GM18499 (cell line): ENCODE results near the gene TRIM36.

Experiments used
- ATAC-seq: cut with Tn5 transposase; IDR thresholded peaks from one replicate; pipeline ENCODE4 v1.9.1; 2021; ENCODE audit warnings: moderate number of reproducible peaks; ENCODE audit not compliant: insufficient read depth, unreplicated experiment

The TRIM36 gene

DNA sequence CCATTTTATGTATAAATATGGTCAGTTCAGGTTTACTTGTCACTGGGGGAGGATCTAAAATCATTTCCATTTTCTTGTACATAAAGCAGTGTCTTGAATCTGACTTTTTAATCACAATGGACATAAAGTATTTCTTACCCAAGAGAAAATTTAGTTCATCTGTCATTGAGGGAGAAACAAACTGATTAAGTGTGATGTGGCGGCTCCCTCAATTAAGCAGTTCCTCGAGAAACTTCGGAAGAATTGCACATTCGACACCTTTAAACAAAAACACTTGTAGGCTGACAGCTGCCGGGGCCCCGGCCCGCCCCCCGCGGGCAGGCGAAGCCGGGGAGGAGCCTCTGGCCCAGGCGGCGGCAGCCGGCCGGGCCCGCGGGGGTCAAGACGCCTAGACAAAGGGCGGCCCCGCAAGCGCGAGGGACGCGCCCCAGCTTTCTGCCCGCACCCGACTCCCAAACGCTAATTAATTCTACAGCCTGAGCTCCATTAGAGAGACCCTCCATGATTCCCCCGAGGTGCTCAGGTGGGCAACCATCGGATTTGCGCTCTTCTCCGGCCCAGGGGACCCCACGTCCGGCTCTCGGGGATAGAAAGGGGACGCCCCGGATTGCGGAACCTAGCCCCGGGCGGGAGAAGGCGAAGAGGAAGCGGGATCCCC is 750 bp downstream of the TRIM36 start:
- no peak for ATAC-seq

DNA sequence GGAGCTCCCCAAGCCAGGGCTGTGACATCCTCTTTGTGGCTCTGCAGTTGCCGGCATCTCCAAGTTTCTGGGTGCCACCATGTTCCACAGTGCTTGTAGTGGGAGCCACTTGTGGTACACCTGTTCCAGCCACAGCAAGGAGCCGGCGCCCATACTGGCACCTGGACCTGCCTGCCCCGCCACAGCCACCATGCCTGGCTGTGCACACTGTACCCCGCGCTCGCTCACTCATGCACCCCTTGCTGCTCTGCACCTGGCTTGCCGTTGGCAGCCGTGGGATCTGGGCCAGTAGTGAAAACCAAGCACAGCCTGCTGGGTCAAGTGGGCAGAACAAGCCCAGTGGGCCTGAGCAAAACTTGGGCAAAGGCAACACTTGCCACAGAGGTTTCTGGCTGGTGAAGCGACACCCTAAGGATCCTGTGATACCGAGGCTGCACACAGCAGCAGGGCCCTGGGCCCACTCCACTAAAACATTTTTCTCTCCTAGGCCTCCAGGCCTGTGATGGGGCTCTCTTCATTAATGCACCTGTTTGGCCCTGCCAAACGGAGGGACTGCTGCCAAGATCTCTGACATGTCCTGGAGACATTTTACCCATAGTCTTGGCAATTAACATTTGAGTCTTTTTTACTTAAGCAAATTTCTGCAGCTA is 2.8 kb downstream of the TRIM36 start:
- no peak for ATAC-seq

DNA sequence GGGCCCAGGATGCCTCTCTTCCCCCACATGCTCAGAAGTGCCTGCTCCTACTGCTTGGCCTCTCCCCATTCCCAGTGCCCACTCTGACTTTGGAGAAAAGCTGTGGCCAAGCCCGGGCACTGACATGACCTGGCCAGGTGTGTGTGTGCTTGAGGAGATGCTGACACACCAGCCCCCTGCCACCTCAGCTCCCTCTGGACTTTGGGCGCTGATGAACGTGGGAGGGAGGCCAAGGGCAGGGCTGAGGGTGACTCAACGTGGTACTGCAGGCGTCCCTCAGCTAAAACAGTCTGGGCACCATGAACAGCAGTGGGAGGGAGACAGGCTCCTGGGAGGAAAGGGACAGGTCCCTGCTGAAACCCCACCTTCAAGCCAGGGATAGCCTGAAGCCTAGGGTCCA is 3.9 kb downstream of the TRIM36 start:
- no peak for ATAC-seq

DNA sequence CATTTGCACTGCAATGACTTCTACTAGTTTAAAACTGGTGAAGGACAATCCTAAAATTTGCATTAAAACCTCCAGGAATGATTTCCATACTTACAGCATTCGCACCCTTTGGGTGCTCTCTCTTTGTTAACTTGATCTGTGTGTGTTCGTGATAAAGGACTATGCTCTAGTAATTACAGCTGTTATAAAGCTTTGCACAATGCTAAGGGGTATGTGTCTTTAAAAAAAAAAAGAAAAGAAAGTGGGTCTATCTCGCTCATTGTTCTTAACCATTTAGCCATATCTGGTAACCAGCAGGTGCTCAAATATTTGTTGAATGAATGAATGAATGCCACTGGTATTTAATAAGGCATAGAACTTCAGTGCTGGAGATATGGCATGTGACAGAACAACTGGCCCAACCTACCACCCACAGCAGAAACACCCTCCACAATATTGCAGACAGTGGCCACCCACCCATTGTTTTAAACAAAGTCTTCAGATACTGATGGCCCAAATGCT is 8.7 kb downstream of the TRIM36 start:
- ATAC-seq: no peak

DNA sequence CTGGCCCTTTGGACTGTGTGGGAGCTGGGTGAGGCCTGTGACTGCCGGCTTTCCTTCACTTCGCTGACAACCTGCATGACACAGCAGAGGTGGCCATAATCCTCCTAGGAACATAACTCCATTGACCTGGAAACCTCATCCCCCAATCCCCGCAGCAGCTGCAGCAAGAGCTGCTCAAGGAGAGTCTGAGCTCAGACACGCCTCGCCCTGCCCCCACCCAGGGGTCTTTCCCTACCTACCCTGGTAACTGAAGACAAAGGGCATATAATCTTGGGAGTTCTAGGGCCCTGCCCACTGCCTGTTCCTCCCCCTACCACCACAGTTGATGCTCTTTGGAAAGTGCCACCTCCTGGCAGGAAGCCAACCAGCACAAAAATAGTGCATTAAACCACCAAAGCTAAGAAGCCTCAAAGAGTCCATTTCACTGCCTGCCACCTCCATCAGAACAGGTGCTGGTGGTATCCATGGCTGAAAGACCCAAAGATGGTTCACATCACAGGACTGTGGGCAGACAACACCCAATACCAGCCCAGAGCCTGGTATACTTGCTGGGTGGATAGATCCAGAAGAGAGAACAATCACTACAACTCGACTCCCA is 18.4 kb downstream of the TRIM36 start:
- ATAC-seq: no peak

DNA sequence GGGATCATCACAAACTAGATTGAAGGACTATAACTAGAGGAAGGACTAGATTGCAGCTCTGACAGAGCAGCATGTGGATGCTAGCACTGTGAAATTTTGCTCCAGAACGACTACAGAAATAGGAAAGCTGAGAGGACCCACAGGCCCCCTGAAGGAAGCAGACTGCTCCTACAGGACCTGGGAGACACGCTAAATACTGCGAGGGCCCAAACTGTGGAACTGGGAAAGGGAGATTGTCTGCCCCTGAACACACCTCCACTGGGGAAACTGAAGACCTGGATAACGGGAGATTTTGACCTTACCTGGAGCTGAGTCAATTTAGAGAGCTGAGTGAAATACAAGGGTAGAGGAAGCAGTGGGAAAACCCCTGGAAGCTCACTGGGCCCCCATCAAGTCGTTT is 19.2 kb downstream of the TRIM36 start:
- ATAC-seq: no peak

DNA sequence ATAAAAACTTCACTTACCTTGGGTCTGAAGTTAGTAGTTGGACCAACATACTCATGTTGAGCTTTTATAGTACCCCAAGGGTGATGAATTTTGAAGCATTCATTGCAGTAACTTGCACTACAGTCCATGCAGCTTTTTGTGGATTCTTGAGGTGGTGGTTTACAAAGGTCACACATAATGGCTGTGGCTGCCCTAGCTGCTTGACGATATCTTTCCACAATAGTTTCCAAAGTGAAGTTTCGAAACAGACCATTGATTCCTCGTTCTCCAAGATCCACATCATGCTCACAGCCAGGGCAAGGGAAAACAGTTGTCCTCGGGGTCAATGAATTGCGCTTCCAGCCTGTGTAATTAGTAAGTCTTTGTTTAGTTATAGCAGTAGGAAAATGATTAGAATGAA is 22.7 kb downstream of the TRIM36 start:
- no peak for ATAC-seq

DNA sequence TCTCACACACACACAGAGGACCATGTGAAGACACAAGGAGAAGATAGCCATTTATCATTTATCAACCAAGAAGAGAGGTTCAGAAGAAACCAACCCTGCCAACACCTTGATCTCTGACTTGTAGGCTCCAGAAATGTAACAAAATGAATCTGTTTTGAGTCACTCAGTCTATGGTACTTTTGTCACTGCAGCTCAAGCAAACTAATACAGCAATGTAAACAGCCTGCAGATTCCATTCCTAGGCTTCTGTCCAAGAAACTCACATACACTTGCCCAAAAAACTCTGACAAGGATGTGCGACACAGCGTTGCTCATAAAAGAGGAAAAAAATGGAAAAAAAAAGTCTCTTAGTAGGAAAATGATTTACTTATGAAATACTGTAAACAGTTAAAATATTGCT is 33.4 kb downstream of the TRIM36 start:
- ATAC-seq: no peak

DNA sequence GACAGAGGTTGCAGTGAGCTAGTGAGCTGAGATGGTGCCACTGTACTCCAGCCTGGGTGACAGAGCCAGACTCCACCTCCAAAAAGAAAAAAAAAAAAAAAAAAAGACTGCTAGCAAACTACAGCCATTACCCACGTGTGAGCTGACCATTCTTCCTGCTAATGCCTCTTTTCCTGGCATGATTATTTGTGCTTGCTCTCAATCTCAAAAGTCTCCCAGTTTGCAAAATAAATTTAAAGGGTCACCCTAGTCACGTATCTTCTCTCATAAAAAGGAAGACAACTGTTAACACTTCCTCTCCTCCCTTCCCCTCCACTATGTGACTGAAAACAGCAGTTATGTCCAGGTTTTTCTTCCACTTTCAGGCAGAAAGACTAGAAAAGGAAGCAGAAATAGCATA is 37.2 kb downstream of the TRIM36 start:
- ATAC-seq: no peak

DNA sequence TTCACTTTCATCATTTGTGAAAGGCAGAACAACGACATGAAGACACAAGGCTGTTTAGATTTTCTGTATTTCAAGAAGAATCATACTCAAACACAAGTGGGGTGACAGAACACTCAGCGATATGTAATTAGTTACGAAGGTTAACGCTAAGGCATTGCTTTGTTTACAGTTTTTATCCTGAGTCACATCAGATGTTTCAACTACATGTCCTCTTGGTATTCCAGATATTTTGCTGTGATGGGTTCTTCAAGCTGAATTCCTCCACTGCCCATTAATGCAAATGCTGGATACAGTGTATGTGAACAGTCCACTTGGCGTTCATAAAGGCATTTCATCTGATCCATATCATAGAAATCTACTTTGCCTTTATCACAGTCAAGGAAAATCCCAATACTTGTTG is 43.4 kb downstream of the TRIM36 start:
- no peak for ATAC-seq

DNA sequence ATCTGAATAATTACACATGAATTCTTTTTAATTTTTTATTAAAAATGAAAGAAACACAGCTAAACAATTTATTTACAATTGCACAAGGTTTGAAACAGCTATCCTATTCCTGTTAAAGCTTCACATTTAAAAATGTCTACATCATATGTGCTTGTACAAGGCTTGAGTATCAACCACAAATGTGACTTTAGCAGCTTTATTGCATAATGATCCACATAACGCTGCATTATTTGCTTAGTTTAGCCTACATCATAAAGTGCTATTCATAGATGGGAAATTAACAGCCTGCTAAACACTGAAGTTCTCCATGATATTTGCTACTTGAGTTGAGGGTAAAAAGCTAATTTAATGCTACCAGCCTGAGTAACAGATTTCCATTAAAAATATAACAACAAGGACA is 45.0 kb downstream of the TRIM36 start:
- no peak for ATAC-seq

DNA sequence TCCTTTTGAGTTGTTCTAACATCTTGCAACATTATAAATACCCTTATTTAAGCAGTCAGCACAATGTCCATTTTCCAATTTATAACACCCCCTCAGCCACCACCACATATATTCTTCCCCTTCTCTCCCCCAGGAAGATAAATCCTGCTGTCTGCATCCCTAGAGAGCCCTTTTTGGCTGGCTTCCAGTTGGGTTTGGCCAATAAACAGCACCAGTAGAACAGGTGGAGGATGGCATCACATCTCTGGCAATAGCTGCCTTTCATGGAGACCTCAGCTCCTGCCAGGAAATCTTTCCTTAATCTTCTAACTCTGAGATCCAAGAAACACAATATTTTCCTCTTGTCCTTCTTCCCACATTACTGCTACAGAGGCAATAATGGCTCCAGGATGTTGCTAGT is 53.7 kb downstream of the TRIM36 start:
- no peak for ATAC-seq

DNA sequence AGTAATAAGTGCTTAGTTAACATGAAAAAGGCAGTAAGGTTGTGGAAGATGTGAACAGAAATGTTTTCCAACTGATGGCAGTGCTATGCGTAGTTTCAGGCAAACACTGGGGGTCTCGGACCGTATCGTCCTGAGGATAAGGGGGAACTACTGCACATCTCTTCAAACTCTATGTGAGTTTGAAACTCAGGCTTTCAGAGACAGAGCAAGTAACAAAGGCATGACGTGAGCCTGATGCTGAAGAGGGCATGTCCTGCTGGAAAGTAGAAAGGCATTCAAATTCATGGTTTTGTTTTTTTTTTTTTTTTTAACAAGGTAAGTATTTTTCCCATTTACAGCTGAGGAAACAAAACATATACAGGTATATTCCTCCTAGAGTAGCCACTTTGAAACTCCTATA is 59.9 kb downstream of the TRIM36 start:
- ATAC-seq: no peak

DNA sequence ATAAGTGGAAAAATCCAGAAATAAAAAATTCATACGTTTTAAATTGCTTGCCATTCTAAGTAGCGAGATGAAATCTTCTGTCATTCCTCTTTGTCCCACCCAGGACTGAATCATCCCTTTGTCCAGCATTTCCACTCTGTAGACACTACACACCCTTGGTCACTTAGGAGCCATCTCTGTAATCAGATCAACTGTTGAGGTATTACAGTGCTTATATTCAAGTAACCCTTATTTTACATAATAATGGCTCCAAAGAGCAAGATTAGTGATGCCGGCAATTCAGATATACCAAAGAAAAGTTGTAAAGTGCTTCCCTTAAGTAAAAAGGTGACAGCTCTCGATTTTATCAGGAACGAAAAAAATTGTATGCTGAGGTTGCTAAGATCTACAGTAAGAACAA is 60.4 kb downstream of the TRIM36 start:
- no peak for ATAC-seq

DNA sequence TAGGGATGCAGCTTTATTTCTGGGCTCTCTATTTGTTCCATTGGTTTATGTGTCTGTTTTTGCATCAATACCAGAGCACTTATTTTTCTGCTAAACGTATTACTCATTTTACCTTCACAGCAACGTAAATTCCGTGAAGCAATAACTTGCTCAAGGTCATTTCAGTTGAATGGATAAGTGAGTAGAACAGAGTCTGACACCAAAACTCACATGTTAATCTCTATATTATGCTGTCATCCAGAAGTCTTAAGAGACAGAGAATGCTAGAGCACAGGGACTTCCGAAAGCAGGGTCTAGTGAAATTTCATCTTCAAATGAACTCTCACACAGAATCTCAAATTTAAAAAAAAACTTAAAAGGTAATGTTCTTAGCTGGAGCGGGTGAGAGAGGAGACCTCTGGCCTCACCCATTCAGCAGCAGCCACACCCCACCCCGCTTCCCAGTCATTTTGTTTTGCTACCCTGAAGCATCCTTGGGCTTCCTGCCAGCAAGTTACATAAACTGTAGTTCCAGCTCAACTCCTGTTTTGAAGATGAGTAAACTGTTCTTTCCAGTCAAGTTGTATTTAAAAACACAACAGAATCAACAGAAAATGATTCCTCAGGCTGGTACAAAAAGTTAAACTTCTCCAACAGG is 69.3 kb downstream of the TRIM36 start:
- ATAC-seq: no peak

DNA sequence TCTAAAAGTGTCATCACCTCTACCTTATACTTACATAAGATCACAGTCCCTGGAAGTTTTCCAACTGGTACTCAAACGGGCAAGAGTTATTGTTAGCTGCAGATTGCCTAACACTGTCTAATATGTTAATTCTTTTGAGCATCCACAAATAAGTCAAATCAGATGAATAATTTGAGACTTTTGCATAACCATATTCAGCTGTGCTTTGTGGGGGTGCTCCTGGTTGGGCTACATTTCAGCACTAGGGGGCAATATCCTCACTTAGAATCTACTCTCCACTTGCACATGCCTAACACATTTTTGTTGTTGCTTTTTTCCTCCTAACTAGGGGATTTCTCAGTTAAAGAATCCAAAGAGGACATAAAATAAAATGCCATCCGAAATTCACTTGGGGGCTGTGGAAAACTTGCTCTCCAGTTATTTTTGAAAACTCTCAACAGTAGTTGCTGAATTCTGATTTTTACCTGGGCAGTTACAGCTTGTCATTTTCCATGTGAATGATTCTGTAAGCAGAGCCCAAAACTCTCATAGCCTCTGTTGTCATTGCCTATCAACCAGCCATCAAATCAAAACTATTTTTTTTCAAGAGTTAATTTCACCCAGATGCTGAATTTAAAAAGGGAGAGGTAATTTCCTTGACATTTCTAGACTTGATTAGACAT is 71.5 kb downstream of the TRIM36 start:
- peak; percentile 73 for ATAC-seq

DNA sequence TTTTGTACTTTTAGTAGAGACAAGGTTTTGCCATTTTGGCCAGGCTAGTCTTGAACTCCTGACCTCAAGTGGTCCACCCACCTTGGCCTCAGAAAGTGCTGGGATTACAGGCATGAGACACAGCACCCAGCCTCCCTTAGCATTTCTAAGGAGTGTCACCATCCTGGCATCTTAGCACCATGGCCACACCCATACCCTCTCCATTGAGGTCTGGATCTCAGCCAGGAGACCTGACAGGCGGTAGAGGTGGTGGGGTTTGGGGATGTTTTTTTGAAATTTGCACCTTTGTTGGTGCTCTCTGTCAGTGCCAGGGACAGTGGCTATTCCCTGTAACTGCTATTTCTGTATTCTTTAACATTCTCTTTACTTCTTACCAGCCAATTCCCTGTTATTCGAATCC is 72.5 kb downstream of the TRIM36 start:
- ATAC-seq: no peak

DNA sequence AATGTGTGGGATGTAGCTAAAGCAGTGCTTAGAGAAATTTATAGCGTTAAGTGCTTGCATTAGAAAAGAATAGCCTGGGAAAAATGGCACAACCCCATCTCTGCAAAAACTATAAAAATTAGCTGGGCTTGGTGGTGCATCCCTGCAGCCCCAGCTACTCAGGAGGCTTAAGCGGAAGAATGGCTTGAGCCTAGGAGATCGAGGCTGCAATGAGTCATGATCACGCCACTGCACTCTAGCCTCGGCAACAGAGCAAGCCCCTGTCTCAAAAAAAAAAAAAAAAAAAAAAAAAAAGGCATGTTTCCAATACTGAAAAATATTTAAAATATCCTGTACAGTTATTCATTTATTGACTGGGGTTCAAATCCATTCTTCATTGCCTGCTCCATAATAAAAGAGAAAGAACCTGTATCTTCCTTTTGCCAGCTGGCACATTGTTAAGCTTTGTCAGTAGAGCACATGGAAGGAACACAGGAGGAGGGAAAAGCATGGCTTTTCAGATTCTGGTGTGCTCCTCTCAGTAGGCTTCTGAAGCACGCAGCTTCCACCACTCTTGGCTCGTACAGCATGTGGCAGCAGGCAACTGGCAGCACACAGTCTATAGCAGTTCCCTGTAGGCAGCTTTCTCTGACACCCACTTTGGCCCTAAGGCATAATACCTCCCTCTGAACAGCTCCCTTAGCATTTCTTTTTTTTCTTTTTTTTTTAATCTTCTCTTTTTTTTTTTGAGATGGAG is 73.5 kb downstream of the TRIM36 start:
- ATAC-seq: no peak

DNA sequence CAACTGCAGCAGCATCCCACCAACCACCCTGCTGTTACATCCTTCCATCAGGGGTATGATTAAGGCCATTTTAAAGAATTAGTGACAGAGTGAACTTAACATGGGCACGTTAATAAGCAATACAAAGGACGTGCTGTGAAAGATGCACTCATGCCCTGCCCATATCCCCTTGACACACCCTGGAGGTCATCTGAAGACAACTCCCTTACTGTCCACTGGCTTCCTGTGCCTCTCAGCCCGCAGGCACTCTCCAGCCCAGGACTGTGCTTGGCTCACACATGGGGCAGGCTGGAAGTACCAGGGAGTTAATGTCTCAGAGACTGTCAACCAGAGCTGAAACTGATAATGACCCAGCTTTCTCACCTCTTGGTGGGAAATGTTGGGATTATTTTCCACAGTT is 81.8 kb downstream of the TRIM36 start:
- no peak for ATAC-seq

DNA sequence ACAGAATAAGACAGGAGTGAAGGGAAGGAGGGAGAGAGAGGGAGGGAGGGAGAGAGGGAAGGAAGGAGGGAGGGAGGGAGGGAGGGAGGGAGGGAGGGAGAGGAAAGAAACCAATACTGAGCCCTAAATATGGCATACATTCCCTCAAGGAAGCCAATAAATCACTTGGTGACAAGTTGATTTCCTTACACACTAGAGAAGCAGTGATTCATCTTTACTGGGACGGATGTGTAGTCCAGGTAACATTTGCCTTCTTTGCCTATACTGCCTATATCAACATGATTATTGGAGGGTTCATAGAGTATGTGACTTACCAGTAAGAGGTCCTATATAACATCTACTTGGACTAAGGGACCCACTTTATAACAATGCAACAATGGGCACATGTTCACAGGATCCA is 83.2 kb downstream of the TRIM36 start:
- ATAC-seq: no peak
